Sigmoid colon (tissue), 7 donors: ENCODE measurements around the gene ZNF467. TPM values are rescaled to one million over a fixed set of nuclear protein-coding genes. Genes with fewer than 3 reads are reported as not detected.

Experiments used
- DNase-seq: peaks from one replicate; pipeline ENCODE4 v3.0.0-alpha.2; 2019
- H3K27ac ChIP-seq, 4 donors: fragments of 200-600 bp; sonication (generic); one replicate each; pipeline ENCODE4 v1.5.1; 2016 to 2019; ENCODE audit warnings: mild to moderate bottlenecking in 1 of 4
- H3K27me3 ChIP-seq, 3 donors: fragments of 200-600 bp; sonication (generic); one replicate each; pipeline ENCODE4 v1.5.1; 2019; ENCODE audit warnings: mild to moderate bottlenecking in 1 of 3
- H3K36me3 ChIP-seq, 4 donors: fragments of 200-600 bp; sonication (generic); one replicate each; pipeline ENCODE4 v1.5.1; 2016 to 2019
- H3K4me1 ChIP-seq, 4 donors: fragments of 200-600 bp; sonication (generic); one replicate each; pipeline ENCODE4 v1.5.1; 2017 to 2019
- H3K4me3 ChIP-seq, 4 donors: fragments of 200-600 bp; sonication (generic); one replicate each; pipeline ENCODE4 v1.5.1; 2017 to 2019; ENCODE audit warnings: mild to moderate bottlenecking in 2 of 4, moderate library complexity in 1 of 4
- H3K9me3 ChIP-seq, 4 donors: fragments of 200-600 bp in 3 of 4; sonication (generic) in 3 of 4; one replicate each; pipeline versions ENCODE4 v1.5.1 to v1.6.1; 2013 to 2019
- EP300 ChIP-seq, 4 donors: sonication (generic); formaldehyde crosslinking; IDR thresholded peaks; one replicate each; pipeline ENCODE4 v1.6.1; 2017; ENCODE audit warnings: antibody characterized with exemption in 4 of 4
- POLR2A ChIP-seq, 2 donors: fragments of 450-650 bp; IDR thresholded peaks; one replicate each; pipeline ENCODE4 v1.6.1; 2016; ENCODE audit warnings: antibody characterized with exemption in 2 of 2, mild to moderate bottlenecking in 2 of 2, moderate library complexity in 2 of 2
- POLR2AphosphoS5 ChIP-seq, 4 donors: sonication (generic); formaldehyde crosslinking; IDR thresholded peaks; one replicate each; pipeline ENCODE4 v1.6.1; 2017; ENCODE audit warnings: antibody characterized with exemption in 4 of 4
- WGBS, 2 donors: extraction: QIAGEN DNeasy Blood & Tissue Kit; methylation state at CpG; one replicate each; pipeline ENCODE4 v1.1.7; 2013; 5-methylcytosine and 5-hydroxymethylcytosine counted together
- intact Hi-C: fragments of 100-400 bp; cut with DNase I; formaldehyde crosslinking; loops from one replicate; pipeline ENCODE4 v1.15.1; 2023
- polyA plus RNA-seq, 3 donors: library from polyadenylated mRNA; stranded (reverse); fragments of 200-250 nt; gene quantifications; one replicate each; pipeline ENCODE4 v1.2.3, GENCODE V29; 2013
- total RNA-seq, 4 donors: library from RNA; depleted of rRNA; stranded (reverse); fragments of >200 nt; gene quantifications; one replicate each; pipeline ENCODE4 v1.1.0, GENCODE V29; 2016
- TF ChIP-seq, protein P1 (sequence below), 4 experiments: fragments of 450-650 bp in 3 of 4; fragments of 200-600 bp in 1 of 4; IDR thresholded peaks; one replicate each; pipeline ENCODE4 v1.5.1; 2016 to 2019; ENCODE audit warnings: antibody characterized with exemption in 4 of 4, mild to moderate bottlenecking in 3 of 4, moderate library complexity in 2 of 4
- donor health status: healthy with polysubstance abuse.
- donor health status: Bipolar disorder and iron deficiency.
- donor health status: healthy.

The ZNF467 gene
- total and polyA plus RNA-seq, 7 donors: 3.0 to 15.7 (median 7.1) TPM

DNA sequence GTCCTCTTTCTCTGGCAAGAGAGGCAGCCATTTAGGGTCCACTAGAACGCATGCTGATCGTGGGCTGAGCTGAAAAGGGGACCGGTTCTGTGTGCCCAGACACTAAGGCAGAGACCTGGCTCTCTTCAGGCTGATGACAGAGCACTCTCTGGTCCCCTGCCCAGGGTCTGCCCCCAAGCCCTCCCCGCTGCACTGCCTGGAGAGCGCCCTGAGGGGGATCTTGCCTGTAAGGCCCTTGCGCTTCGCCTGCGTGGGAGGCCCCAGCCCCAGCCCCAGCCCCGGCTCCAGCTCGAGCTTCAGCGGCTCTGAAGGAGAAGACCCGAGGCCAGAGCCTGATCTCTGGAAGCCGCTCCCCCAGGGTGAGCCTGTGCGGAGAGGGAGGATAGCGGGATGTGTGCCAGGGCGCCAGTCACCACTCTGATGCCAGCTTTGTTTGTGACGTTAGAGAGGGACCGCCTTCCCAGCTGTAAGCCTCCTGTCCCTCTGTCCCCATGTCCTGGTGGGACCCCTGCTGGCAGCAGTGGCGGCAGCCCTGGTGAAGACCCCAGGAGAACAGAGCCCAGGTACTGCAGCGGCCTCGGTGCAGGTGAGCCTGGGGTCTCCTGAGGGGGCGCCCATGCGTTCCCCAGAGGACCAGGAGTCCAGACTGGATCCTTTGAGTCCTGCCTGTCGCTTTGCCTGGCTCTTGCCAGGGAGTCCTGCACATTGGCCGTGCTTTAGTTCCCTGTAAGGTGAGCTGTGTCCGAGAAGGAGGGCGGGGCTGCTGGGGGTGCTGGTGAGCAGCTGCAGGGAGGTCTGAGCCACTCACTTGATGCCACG lies 43.2 kb downstream of the ZNF467 start:
- H3K4me1 ChIP-seq: no peaks in the 10 kb centered on the region
- no peaks in the 10 kb centered on the region for H3K9me3 ChIP-seq
- no peak overlapping the region for H3K4me3 ChIP-seq
- H3K27me3 ChIP-seq: no peaks in the 10 kb centered on the region
- TF ChIP-seq POLR2AphosphoS5 (IDR thresholded peaks at IDR 0.05): peak in 1 of 4 donors; percentile 12
- TF ChIP-seq, protein P1, sequence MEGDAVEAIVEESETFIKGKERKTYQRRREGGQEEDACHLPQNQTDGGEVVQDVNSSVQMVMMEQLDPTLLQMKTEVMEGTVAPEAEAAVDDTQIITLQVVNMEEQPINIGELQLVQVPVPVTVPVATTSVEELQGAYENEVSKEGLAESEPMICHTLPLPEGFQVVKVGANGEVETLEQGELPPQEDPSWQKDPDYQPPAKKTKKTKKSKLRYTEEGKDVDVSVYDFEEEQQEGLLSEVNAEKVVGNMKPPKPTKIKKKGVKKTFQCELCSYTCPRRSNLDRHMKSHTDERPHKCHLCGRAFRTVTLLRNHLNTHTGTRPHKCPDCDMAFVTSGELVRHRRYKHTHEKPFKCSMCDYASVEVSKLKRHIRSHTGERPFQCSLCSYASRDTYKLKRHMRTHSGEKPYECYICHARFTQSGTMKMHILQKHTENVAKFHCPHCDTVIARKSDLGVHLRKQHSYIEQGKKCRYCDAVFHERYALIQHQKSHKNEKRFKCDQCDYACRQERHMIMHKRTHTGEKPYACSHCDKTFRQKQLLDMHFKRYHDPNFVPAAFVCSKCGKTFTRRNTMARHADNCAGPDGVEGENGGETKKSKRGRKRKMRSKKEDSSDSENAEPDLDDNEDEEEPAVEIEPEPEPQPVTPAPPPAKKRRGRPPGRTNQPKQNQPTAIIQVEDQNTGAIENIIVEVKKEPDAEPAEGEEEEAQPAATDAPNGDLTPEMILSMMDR (IDR thresholded peaks at IDR 0.05): no peak
- H3K36me3 ChIP-seq: peaks cover 24 to 87% (median 49%) of the 10 kb centered on the region in 4 donors
- intact Hi-C loops: no loop called here
- H3K27ac ChIP-seq: peak overlapping the region in 1 of 4 donors; percentile 24
- 92 to 95% methylated on average over 28 of the region's 28 CpGs for WGBS, 2 donors
- peak; percentile 64 for DNase-seq

DNA sequence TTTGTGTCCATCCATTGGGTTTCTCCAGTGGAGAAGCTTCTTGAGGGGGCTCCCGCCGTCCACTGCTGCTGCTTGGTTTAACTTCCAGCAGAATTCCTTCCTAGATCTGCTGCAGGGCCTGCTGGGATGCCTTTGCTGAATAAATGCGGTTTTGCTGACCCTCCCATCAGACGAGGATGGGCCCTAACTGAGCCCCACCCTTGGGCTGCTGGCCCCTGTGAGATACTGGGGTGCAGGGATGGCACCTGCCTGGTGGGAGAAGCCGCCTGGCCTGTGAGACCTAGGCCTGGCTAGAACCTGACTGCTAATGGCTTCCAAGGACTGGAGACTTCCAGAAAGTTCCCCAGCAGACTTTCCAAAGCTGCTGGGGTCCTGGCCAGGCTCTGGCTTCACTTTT lies 43.8 kb downstream of the ZNF467 start:
- no peaks in the 10 kb centered on the region for H3K27me3 ChIP-seq
- WGBS, 2 donors: 74 to 77% methylated on average over 5 of the region's 5 CpGs
- H3K4me1 ChIP-seq: no peaks in the 10 kb centered on the region
- intact Hi-C loops: no loop called here
- no peak overlapping the region for H3K4me3 ChIP-seq
- H3K9me3 ChIP-seq: no peaks in the 10 kb centered on the region
- TF ChIP-seq, protein P1 (IDR thresholded peaks at IDR 0.05): no peak
- TF ChIP-seq POLR2AphosphoS5 (IDR thresholded peaks at IDR 0.05) (no peak), POLR2A (IDR thresholded peaks at IDR 0.05) (no peak), EP300 (IDR thresholded peaks at IDR 0.05) (no peak)
- H3K27ac ChIP-seq: peak overlapping the region in 1 of 4 donors; percentile 24
- peak; percentile 25 for DNase-seq
- peaks cover 30 to 93% (median 55%) of the 10 kb centered on the region in 4 donors for H3K36me3 ChIP-seq

DNA sequence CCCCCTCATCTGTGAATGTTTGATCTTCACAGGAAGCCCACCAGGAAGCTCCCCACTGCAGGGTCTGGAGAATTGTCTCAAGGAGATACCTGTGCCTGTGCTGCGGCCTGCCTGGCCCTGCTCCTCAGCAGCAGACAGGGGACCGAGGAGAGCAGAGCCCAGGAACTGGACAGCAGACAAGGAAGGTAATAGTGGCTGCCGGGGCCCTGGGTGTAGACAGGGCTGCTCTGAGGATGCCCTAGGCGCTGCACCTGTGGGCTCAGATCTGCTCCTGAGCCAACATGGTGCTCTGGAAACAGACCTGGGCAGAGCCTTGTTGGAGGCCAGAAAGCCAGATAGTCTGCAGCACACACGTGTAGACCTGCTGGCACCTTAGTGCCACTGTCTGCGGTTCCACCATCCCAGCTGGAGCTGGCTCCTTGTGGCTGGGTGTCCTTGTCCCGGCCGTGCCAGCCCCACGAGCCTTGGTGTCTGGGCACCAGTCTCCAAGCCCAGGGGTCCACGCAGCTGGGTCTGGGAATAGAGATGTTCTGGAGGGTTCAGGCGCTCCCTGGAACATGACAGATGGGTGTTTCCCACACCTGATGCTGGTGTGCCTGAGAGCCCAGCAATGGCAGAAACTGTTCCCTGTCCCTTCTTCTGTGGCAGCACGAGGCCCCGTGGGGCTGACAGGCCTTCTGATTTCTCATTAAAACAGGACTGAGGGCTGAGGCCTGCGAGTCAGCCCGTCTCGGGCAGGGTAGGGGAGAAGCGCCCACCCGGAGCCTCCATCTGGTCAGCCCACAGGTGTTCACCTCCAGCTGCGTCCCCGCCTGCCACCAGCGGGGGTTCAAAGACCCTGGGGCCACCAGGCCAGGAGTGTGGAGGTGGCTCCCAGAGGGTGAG lies 44.7 kb downstream of the ZNF467 start:
- Histone ChIP-seq H3K27ac (no peak overlapping the region), H3K27me3 (no peaks in the 10 kb centered on the region), H3K9me3 (no peaks in the 10 kb centered on the region), H3K36me3 (peaks cover 34 to 98% (median 59%) of the 10 kb centered on the region in 4 donors), H3K4me3 (no peak overlapping the region), H3K4me1 (no peaks in the 10 kb centered on the region)
- WGBS, 2 donors: 90% methylated on average over 21 of the region's 21 CpGs
- intact Hi-C loops: no loop called here
- peak; percentile 59 for DNase-seq
- TF ChIP-seq POLR2A (IDR thresholded peaks at IDR 0.05) (no peak), POLR2AphosphoS5 (IDR thresholded peaks at IDR 0.05) (no peak), EP300 (IDR thresholded peaks at IDR 0.05) (no peak)
- TF ChIP-seq, protein P1 (IDR thresholded peaks at IDR 0.05): no peak

DNA sequence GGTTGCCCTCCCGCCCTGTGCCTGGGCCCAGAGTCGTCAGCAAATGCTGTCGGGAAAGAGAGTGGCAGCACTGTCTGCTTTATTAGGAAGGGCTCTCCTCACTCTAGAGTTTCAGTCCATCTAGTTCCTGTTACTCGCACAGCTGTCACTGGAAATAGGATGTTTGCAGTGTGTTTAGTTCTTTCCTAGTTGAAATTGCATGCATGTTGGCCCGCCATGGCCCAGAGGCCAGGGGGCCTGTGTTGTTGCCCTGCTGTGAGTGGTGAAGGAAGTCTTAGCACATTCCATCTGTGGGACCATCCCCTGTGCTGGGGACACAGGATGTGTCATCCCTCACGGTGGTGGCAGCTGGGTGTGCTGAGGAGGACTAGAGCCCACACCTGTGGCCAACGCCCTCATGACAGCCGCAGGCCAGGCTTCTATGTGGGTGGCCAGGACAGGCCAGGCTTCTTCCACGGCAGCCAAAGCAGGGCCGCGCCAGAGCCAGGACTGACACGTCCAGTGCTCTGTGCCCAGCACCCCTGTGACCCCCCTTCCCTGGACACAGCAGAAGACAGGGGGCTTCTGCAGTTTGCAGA lies 45.4 kb downstream of the ZNF467 start:
- intact Hi-C loops: no loop called here
- WGBS, 2 donors: 85% methylated on average over 12 of the region's 12 CpGs
- peaks cover 35 to 98% (median 60%) of the 10 kb centered on the region in 4 donors for H3K36me3 ChIP-seq
- no peak overlapping the region for H3K27ac ChIP-seq
- no peaks in the 10 kb centered on the region for H3K4me1 ChIP-seq
- no peaks in the 10 kb centered on the region for H3K27me3 ChIP-seq
- no peak overlapping the region for H3K4me3 ChIP-seq
- no peaks in the 10 kb centered on the region for H3K9me3 ChIP-seq
- TF ChIP-seq EP300 (IDR thresholded peaks at IDR 0.05) (no peak), POLR2A (IDR thresholded peaks at IDR 0.05) (no peak), POLR2AphosphoS5 (IDR thresholded peaks at IDR 0.05) (no peak)
- TF ChIP-seq, protein P1 (IDR thresholded peaks at IDR 0.05): no peak
- peak; percentile 56 for DNase-seq
